HepG2 (cell line): ENCODE results near the gene TRIO. TPM values are rescaled to one million over a fixed set of nuclear protein-coding genes. Genes with fewer than 3 reads are reported as not detected.

Experiments used
- ATAC-seq: fragments of 200-7000 bp; cut with Tn5 transposase; 3 replicates; pipeline ENCODE4 v1.9.1; 2020; ENCODE audit warnings: mild to moderate bottlenecking, moderate library complexity
- BruUV-seq: library from RNA; stranded (reverse); fragments of 400-500 nt; replicated peaks from 2 replicates; lab custom pipeline; 2021; lab: Mats Ljungman, UMichigan
- CTCF ChIA-PET: fragments of 300-600 bp; formaldehyde crosslinking; extraction: SDS; loops from one replicate; lab custom pipeline; 2021; ENCODE audit warnings: low total read pairs, inconsistent platforms, low intra/inter-chr PET ratio; lab: Yijun Ruan, JAX
- POLR2A ChIA-PET: fragments of 350-600 bp; sonication (Branson Sonifier 250); formaldehyde crosslinking; loops from one replicate; lab custom pipeline; 2020; ENCODE audit warnings: antibody characterized with exemption, inconsistent platforms; lab: Yijun Ruan, JAX
- DNase-seq: peaks from one replicate; pipeline ENCODE4 v3.0.0-alpha.2; 2015; ENCODE audit warnings: low spot score
- FAIRE-seq: peaks from 3 replicates; lab custom pipeline; 2011; peaks lifted over from hg19 to GRCh38; lab: Jason Lieb, UNC
- H2AFZ ChIP-seq: one replicate; pipeline ENCODE4 v1.6.1; 2011; ENCODE audit warnings: low read length, inconsistent platforms
- H3K27ac ChIP-seq: fragments of 300-600 bp; 3 replicates; pipeline ENCODE4 v1.8.0; 2011; ENCODE audit warnings: mixed run types, mild to moderate bottlenecking, mixed read lengths, low read length, inconsistent platforms; ENCODE audit not compliant: insufficient read depth; ENCODE audit errors: extremely low read length
- H3K27me3 ChIP-seq, 2 experiments: fragments of 200-600 bp in 1 of 2; 2 replicates in 1 of 2; 3 replicates in 1 of 2; pipeline versions ENCODE4 v1.6.0 to v1.8.0; 2011; ENCODE audit warnings: low read length in 2 of 2, mild to moderate bottlenecking in 2 of 2, moderate library complexity in 2 of 2, inconsistent platforms in 1 of 2; ENCODE audit not compliant: insufficient read depth in 2 of 2, control insufficient read depth in 1 of 2
- H3K36me3 ChIP-seq, 2 experiments: fragments of 200-600 bp in 1 of 2; replicated peaks in 1 of 2; 2 replicates in 1 of 2; 3 replicates in 1 of 2; pipeline versions ENCODE4 v1.5.1 to v1.8.0; 2011; ENCODE audit warnings: low read length in 2 of 2, inconsistent platforms in 1 of 2; ENCODE audit not compliant: insufficient read depth in 2 of 2, control insufficient read depth in 1 of 2
- H3K4me1 ChIP-seq: 2 replicates; pipeline ENCODE4 v1.5.1; 2012; ENCODE audit warnings: low read length, inconsistent platforms; ENCODE audit not compliant: insufficient read depth
- H3K4me2 ChIP-seq: 2 replicates; pipeline ENCODE4 v1.6.0; 2011; ENCODE audit warnings: low read depth, low read length, inconsistent platforms
- H3K4me3 ChIP-seq, 3 experiments: fragments of 200-600 bp in 1 of 3; sonication (generic), shearing (Covaris generic) in 1 of 3; replicated peaks in 1 of 3; 2 replicates each; pipeline ENCODE4 v1.5.1; 2011 to 2016; ENCODE audit warnings: low read length in 3 of 3, inconsistent platforms in 2 of 3, low read depth in 2 of 3, mild to moderate bottlenecking in 2 of 3, control low read depth in 1 of 3, mixed read lengths in 1 of 3; ENCODE audit not compliant: insufficient read depth in 1 of 3
- H3K79me2 ChIP-seq: one replicate; pipeline ENCODE4 v1.6.1; 2011; ENCODE audit warnings: low read length, inconsistent platforms; ENCODE audit not compliant: insufficient read depth
- H3K9ac ChIP-seq: 2 replicates; pipeline ENCODE4 v1.6.0; 2011; ENCODE audit warnings: mild to moderate bottlenecking, low read depth, low read length, inconsistent platforms; ENCODE audit not compliant: insufficient read depth
- H3K9me3 ChIP-seq: 2 replicates; pipeline ENCODE4 v1.5.1; 2012; ENCODE audit warnings: mild to moderate bottlenecking, low read length
- H4K20me1 ChIP-seq: 2 replicates; pipeline ENCODE4 v1.6.0; 2011; ENCODE audit warnings: inconsistent platforms, mild to moderate bottlenecking, low read length, moderate library complexity; ENCODE audit not compliant: insufficient read depth
- FIP1L1 ChIP-seq: fragments of 200-400 bp; formaldehyde crosslinking; IDR thresholded peaks from 2 replicates; pipeline ENCODE4 v1.6.1; 2018; ENCODE audit warnings: low read depth, mild to moderate bottlenecking, low read length, moderate library complexity, borderline replicate concordance; ENCODE audit not compliant: insufficient read depth
- HES4 ChIP-seq: sonication (generic); formaldehyde crosslinking; IDR thresholded peaks from 2 replicates; pipeline ENCODE4 v1.9.0; 2021; ENCODE audit warnings: mild to moderate bottlenecking, missing genetic modification reagents, borderline replicate concordance
- MXD4 ChIP-seq: IDR thresholded peaks from 2 replicates; pipeline ENCODE4 v1.6.1; 2016; ENCODE audit warnings: mild to moderate bottlenecking, missing biosample characterization, missing genetic modification reagents
- WGBS: methylation state at CpG from one replicate; pipeline ENCODE4 v1.1.6; 2017; ENCODE audit warnings: low lambda C conversion rate; 5-methylcytosine and 5-hydroxymethylcytosine counted together
- in situ Hi-C: cut with HindIII; loops from 2 replicates; pipeline ENCODE4 v1.10.0; 2017; ENCODE audit warnings: low pct_unique_long_range_greater_than_20kb; ENCODE audit not compliant: extremely low pct_ligation_motif_present
- intact Hi-C: fragments of 100-400 bp; cut with micrococcal nuclease; formaldehyde crosslinking; loops from one replicate; pipeline ENCODE4 v1.10.0; 2022; ENCODE audit not compliant: unreplicated experiment
- polyA plus RNA-seq, 8 experiments: library from polyadenylated mRNA; depleted of rRNA in 3 of 8; stranded (reverse) in 7 of 8; unstranded in 1 of 8; fragments of >200 nt; fragmentation: Illumina TruSeq in 4 of 8; extraction: Trizol in 4 of 8; gene quantifications; 2 replicates each; pipeline versions ENCODE4 v1.2.1 to v1.2.3, GENCODE V29; 2011 to 2016; ENCODE audit warnings: low read depth in 4 of 8, missing spikeins in 1 of 8, mixed read lengths in 1 of 8; ENCODE audit not compliant: insufficient read depth in 1 of 8
- total RNA-seq, 5 experiments: library from RNA; depleted of rRNA; stranded (reverse); fragments of >200 nt; fragmentation: Illumina TruSeq; extraction: Trizol; gene quantifications; 2 replicates each; pipeline ENCODE4 v1.2.3, GENCODE V29; 2016; ENCODE audit warnings: low read depth in 1 of 5
- TF ChIP-seq, protein P1 (sequence below): sonication (generic); formaldehyde crosslinking; IDR thresholded peaks from 2 replicates; pipeline ENCODE4 v1.4.0; 2020; ENCODE audit warnings: missing genetic modification reagents, borderline replicate concordance
- TF ChIP-seq, protein P2 (sequence below): sonication (generic); formaldehyde crosslinking; IDR thresholded peaks from 2 replicates; pipeline ENCODE4 v1.4.0; 2020; ENCODE audit warnings: mild to moderate bottlenecking, missing genetic modification reagents, borderline replicate concordance
- TF ChIP-seq, protein P3 (sequence below): sonication (generic); formaldehyde crosslinking; IDR thresholded peaks from 2 replicates; pipeline ENCODE4 v1.5.1; 2020; ENCODE audit warnings: mild to moderate bottlenecking, missing genetic modification reagents
- TF ChIP-seq, protein P4 (sequence below): sonication (generic); formaldehyde crosslinking; IDR thresholded peaks from 2 replicates; pipeline ENCODE4 v1.9.0; 2022; ENCODE audit warnings: missing genetic modification reagents, mild to moderate bottlenecking, borderline replicate concordance

TRIO gene
- total and polyA plus RNA-seq, 2 of the 13 experiments (the other 11 are each of a cell fraction or from before 2014, with no cell fraction given), result 45.2 to 45.9 TPM

DNA sequence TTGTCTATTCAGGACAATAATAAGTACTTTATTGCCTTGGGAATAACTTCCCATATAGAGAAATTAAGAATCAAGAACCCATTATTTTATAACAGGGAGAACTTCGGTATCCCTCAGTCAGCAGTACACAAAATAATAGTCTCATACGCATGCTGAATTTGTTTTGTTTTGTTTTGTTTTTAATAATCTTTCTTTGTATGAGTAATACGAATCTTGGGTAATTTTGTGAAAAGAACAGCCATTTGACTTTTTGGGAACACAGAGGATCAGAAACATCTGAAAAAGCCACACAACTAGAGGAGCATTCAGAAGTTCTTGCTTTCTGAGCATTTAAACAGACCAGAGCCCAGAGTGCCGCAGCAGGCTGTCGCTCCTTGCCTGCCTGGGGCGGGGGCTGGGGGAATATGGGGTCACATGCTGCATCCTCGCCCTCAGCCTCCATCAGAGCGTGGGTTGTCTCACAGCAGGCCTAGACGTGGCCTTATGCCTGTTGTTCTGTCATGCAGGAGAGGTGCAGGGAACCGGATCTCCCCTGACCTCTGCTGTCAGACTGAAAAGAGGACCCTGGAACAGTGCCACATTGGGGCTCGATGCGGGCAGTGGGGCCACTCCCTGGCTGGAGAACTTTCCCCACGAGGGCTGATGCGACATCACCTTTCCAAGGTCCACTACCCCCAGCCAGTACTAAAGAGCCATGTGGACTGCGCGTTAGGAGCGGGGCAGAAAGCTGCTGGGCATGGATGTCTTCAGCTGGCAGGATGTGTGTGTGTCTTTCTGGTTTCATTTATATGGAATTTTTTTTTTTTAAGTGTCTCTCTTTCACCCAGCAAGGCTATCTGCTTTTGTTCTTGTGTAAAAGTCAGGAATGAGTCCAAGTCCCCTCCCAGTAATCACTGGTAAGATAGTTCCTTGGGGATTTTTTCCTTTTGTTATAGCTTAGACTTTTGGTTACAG is 305.1 kb downstream of the TRIO start (continued):
- TF ChIP-seq, protein P1, sequence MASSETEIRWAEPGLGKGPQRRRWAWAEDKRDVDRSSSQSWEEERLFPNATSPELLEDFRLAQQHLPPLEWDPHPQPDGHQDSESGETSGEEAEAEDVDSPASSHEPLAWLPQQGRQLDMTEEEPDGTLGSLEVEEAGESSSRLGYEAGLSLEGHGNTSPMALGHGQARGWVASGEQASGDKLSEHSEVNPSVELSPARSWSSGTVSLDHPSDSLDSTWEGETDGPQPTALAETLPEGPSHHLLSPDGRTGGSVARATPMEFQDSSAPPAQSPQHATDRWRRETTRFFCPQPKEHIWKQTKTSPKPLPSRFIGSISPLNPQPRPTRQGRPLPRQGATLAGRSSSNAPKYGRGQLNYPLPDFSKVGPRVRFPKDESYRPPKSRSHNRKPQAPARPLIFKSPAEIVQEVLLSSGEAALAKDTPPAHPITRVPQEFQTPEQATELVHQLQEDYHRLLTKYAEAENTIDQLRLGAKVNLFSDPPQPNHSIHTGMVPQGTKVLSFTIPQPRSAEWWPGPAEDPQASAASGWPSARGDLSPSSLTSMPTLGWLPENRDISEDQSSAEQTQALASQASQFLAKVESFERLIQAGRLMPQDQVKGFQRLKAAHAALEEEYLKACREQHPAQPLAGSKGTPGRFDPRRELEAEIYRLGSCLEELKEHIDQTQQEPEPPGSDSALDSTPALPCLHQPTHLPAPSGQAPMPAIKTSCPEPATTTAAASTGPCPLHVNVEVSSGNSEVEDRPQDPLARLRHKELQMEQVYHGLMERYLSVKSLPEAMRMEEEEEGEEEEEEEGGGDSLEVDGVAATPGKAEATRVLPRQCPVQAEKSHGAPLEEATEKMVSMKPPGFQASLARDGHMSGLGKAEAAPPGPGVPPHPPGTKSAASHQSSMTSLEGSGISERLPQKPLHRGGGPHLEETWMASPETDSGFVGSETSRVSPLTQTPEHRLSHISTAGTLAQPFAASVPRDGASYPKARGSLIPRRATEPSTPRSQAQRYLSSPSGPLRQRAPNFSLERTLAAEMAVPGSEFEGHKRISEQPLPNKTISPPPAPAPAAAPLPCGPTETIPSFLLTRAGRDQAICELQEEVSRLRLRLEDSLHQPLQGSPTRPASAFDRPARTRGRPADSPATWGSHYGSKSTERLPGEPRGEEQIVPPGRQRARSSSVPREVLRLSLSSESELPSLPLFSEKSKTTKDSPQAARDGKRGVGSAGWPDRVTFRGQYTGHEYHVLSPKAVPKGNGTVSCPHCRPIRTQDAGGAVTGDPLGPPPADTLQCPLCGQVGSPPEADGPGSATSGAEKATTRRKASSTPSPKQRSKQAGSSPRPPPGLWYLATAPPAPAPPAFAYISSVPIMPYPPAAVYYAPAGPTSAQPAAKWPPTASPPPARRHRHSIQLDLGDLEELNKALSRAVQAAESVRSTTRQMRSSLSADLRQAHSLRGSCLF (CRISPR knock-in tag), result no peak
- TF ChIP-seq, protein P2, sequence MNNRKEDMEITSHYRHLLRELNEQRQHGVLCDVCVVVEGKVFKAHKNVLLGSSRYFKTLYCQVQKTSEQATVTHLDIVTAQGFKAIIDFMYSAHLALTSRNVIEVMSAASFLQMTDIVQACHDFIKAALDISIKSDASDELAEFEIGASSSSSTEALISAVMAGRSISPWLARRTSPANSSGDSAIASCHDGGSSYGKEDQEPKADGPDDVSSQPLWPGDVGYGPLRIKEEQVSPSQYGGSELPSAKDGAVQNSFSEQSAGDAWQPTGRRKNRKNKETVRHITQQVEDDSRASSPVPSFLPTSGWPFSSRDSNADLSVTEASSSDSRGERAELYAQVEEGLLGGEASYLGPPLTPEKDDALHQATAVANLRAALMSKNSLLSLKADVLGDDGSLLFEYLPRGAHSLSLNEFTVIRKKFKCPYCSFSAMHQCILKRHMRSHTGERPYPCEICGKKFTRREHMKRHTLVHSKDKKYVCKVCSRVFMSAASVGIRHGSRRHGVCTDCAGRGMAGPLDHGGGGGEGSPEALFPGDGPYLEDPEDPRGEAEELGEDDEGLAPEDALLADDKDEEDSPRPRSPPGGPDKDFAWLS, result no peak

DNA sequence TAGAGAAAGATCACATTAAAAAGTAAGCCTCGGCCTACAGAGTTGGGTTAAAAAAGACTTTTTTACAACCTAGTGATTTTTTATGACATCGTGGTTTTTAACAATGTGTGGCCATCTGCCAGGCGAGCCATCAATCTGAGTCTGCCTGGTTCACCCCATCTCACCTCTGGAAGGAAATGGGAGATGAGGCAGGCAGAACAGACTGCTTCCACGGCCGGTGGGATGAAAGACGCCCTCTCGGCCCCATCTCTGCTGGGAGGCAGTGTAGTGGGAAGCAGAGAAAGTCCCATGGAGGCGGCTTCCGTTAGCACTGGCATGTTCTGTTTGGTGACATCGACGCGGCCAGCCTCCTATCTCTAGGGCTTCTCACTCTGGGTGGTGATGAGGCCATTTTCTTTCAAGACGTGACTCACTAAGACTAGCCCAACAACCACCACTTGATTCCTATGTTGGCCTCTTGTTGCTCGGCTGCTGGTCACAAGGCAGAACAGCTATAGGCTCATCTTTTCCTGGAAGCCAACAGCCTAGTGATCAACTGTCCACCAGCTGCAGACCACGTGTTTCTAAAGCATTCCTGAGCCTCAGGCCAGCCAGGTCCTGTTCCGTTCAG is 306.0 kb downstream of the TRIO start:
- Histone ChIP-seq H2AFZ (no peak overlapping the region), H3K79me2 (no peaks in the 10 kb centered on the region), H4K20me1 (no peaks in the 10 kb centered on the region), H3K4me3 (no peak overlapping the region), H3K4me2 (no peak overlapping the region), H3K9ac (no peak overlapping the region), H3K36me3 (peaks cover 2 to 26% of the 10 kb centered on the region in 2 experiments; a peak in 3 of 5 replicates), H3K27me3 (no peaks in the 10 kb centered on the region), H3K27ac (no peak overlapping the region), H3K9me3 (no peaks in the 10 kb centered on the region), H3K4me1 (no peaks in the 10 kb centered on the region)
- CTCF ChIA-PET, result no interaction called here
- in situ Hi-C loops, result no loop called here
- FAIRE-seq (no peak), ATAC-seq (no peak), DNase-seq (no peak)
- POLR2A ChIA-PET, result no interaction called here
- no TSS peak for BruUV-seq
- WGBS, result 97% methylated on average over 14 of the region's 16 CpGs
- intact Hi-C loops, result no loop called here
- TF ChIP-seq FIP1L1, result no peak
- TF ChIP-seq, protein P3, sequence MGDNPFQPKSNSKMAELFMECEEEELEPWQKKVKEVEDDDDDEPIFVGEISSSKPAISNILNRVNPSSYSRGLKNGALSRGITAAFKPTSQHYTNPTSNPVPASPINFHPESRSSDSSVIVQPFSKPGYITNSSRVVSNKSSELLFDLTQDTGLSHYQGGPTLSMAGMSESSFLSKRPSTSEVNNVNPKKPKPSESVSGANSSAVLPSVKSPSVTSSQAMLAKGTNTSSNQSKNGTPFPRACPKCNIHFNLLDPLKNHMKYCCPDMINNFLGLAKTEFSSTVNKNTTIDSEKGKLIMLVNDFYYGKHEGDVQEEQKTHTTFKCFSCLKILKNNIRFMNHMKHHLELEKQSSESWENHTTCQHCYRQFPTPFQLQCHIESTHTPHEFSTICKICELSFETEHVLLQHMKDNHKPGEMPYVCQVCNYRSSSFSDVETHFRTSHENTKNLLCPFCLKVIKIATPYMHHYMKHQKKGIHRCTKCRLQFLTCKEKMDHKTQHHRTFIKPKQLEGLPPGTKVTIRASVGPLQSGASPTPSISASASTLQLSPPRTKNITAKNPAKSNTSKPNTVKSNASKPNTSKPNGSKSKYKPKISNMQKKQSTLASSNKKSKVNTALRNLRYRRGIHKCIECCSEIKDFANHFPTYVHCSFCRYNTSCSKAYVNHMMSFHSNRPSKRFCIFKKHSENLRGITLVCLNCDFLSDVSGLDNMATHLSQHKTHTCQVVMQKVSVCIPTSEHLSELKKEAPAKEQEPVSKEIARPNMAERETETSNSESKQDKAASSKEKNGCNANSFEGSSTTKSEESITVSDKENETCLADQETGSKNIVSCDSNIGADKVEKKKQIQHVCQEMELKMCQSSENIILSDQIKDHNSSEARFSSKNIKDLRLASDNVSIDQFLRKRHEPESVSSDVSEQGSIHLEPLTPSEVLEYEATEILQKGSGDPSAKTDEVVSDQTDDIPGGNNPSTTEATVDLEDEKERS (CRISPR knock-in tag), result no peak
- no peak for TF ChIP-seq MXD4 (CRISPR knock-in tag)
- TF ChIP-seq, protein P4, sequence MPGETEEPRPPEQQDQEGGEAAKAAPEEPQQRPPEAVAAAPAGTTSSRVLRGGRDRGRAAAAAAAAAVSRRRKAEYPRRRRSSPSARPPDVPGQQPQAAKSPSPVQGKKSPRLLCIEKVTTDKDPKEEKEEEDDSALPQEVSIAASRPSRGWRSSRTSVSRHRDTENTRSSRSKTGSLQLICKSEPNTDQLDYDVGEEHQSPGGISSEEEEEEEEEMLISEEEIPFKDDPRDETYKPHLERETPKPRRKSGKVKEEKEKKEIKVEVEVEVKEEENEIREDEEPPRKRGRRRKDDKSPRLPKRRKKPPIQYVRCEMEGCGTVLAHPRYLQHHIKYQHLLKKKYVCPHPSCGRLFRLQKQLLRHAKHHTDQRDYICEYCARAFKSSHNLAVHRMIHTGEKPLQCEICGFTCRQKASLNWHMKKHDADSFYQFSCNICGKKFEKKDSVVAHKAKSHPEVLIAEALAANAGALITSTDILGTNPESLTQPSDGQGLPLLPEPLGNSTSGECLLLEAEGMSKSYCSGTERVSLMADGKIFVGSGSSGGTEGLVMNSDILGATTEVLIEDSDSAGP (CRISPR knock-in tag), result no peak
- TF ChIP-seq HES4 (CRISPR knock-in tag), result no peak
